PC-9 (cell line): Measurements from ENCODE around the gene TMC8.

Experiments
- CTCF ChIP-seq: fragments of 200-600 bp; sonication (generic); conservative IDR thresholded peaks from 2 replicates; pipeline ENCODE4 v1.6.1; 2017; ENCODE audit warnings: mixed run types, antibody characterized with exemption, mild to moderate bottlenecking, moderate library complexity
- EZH2 ChIP-seq: fragments of 200-600 bp; sonication (generic); IDR thresholded peaks from 2 replicates; pipeline ENCODE4 v1.8.0; 2017; ENCODE audit warnings: antibody characterized with exemption, low read depth

- TF ChIP-seq CTCF (no peak), EZH2 (no peak)
These were observed 5.4 kb downstream of the TMC8 start for GRCh38 chr17:78135858-78136500.
